ENCODE data around the gene MEG3. TPM values are rescaled to one million over a fixed set of nuclear protein-coding genes. Genes with fewer than 3 reads are reported as not detected.

MEG3 gene
- total and polyA plus RNA-seq, 9 of the 15 experiments (the other 6 are each of a cell fraction or from before 2014, with no cell fraction given) = 0.10 to 5.3 (median 1.0) TPM; not detected in 1

- Histone ChIP-seq H3K27ac (ENCODE audit: extremely low read depth, low read depth, low read length) (no peak overlapping the region), H3K9ac (ENCODE audit: insufficient read depth in 1 of 2, low read depth in 2 of 2, low read length in 2 of 2) (no peak overlapping the region), H2AFZ (ENCODE audit: low read depth, low read length) (peak overlapping the region; percentile 24; the same call in 1 of the 2 replicates), H3K36me3 (ENCODE audit: control insufficient read depth, insufficient read depth, low read length) (no peaks in the 10 kb centered on the region), H3K4me2 (ENCODE audit: insufficient read depth, low read length) (no peak overlapping the region), H3K9me3 (replicated peaks; ENCODE audit: control insufficient read depth, insufficient read depth, low read depth, low read length) (no peaks in the 10 kb centered on the region), H3K4me1 (replicated peaks in 1 of 2; ENCODE audit: control insufficient read depth in 2 of 2, insufficient read depth in 2 of 2, low read length in 2 of 2) (peaks cover 2 to 17% of the 10 kb centered on the region in 2 experiments; a peak in 3 of 5 replicates), H3K27me3 (ENCODE audit: control insufficient read depth in 2 of 2, insufficient read depth in 2 of 2, low read length in 2 of 2) (no peaks in the 10 kb centered on the region), H3K9me1 (ENCODE audit: control insufficient read depth, insufficient read depth, low read length) (no peaks in the 10 kb centered on the region), H3K79me2 (ENCODE audit: control insufficient read depth, insufficient read depth, low read length) (no peaks in the 10 kb centered on the region), H3K4me3 (no peak overlapping the region), H4K20me1 (replicated peaks; ENCODE audit: control insufficient read depth, insufficient read depth, low read length) (no peaks in the 10 kb centered on the region)
- BruUV-seq (replicated peaks) = no TSS peak
- TF ChIP-seq ZNF24 (IDR thresholded peaks at IDR 0.05) = peak; percentile 98
- TF ChIP-seq ZNF347 (CRISPR knock-in tag; IDR thresholded peaks at IDR 0.05; ENCODE audit: low read depth) = no peak
- no peak for TF ChIP-seq RBFOX2 (IDR thresholded peaks at IDR 0.05; ENCODE audit: low read depth, low read length)
- TF ChIP-seq THAP12 (CRISPR knock-in tag; IDR thresholded peaks at IDR 0.05) = no peak
- no peak for TF ChIP-seq RFX1 (IDR thresholded peaks at IDR 0.05)
- TF ChIP-seq CTCF (IDR thresholded peaks at IDR 0.05 in 2 of 3, conservative IDR thresholded peaks at IDR 0.05 in 1 of 3; ENCODE audit: insufficient read depth in 2 of 3, low read depth in 1 of 3, low read length in 3 of 3) = 0 out of 6 replicates have a peak, but pooled peaks of 1 of the 3 experiments have one; percentile 9
- intact Hi-C loops (cut with micrococcal nuclease) = no loop called here
- in situ Hi-C loops (cut with MboI) = no loop called here
- DNase-seq (ENCODE audit: extremely low read depth in 1 of 4, low spot score in 3 of 4) = no peak
- POLR2A ChIA-PET = interaction anchor here (0.9 kb wide), 1 partner anchor 9 kb away, joined by 4 read pairs; no protein-coding TSS in a partner anchor
- FAIRE-seq = no peak
- CTCF ChIA-PET (ENCODE audit: low intra/inter-chr PET ratio) = no interaction called here
- 55% methylated on average over 14 of the region's 18 CpGs for WGBS (ENCODE audit: insufficient coverage, low coverage, missing lambda C conversion rate)
- no peak for ATAC-seq
Observed at GRCh38 chr14:100855256-100855930, 29.5 kb downstream of the MEG3 start.

All from K562 (cell line).